ENCODE results near the gene ZNF385C.
"Not testable (repeated sequence)": the region's sequence is repeated elsewhere in the genome, so short reads cannot be mapped to it uniquely, and the experiment has no call there.

Gene ZNF385C

DNA sequence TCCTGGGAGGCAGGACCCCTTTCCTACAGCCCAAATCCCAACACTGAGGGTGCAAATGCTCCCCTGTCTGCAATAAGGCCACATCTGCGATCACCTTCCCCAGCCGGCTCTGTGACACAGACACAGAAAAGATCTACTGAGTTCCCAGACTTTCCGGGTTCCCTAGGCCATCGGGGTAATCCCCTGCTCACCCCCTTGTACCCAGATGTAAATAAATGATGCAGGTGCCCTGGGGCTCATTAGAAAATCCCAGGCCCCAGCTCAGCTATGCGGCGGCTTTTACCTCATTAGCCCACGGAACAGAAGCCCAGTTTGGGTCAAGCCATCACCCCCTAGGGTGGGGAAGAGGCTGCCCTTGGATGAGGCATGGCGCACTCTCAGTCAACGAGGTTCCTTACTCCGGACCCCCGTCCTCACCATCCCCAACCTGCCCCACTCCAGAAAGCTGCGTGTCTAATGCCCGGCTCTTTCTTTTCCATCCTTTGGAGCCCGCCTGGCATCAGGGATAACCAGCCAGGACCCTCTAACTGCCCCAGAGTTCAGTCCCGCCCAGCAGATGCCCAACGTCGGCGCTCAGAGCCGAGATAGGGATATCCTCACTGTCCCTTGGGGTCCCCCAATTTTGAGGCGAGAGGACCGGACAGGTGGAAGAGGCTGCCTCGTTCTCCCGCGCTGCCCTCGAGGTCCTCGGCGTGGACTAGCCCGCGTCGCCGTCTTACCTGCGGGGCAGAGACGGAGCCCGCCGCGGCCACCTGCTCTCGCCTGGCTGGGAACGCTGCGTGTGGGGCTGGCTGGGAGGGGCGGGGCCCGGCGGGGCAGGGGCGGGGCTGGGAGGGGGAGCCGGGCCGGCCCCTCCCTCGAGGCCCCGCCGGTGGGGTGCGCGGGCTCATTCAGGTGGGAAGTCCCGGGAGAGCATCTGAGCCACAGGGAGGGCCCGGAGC is at the start of gene ZNF385C:
Gene ZNF385C, minus strand, starts transcription at position 783 of the 941 bp plus-strand sequence. CDS start 35,417 bp downstream, outside the sequence.
- H3K4me3 ChIP-seq (ENCODE audit: low read depth, low read length) = no peak within 1 kb of the TSS
- TF ChIP-seq CTCF (conservative IDR thresholded peaks at IDR 0.05; ENCODE audit: low read depth, low read length) = no peak
- no peak for DNase-seq (ENCODE audit: low read depth)

DNA sequence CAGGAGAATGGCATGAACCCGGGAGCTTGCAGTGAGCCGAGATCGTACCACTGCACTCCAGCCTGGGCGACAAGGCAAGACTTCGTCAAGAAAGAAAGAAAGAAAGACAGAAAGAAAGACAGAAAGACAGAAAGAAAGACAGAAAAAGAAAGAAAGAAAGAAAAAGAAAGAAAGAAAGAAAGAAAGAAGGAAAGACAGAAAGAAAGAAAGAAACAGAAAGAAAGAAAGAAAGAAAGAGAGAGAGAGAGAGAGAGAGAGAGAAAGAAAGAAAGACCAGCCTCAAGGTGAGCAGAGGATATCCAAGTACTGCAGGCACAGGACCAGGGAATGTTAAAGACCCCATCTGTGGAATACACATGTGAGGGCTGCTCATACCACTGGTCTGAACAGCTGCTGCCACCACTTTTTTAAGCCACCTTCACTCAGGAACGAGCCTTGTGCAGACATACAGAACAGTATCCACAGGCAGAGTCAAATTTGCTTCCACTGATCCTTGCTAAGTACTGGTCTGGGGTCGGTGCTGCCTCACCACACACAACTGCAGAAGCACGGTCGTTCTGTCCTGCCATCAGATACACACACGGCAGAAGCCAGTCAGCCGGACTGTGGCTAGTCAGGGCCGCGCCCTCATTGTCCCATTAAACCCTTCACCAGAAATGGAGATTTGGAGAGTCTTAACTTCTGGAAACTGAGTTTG is 48.8 kb upstream of the ZNF385C start:
- no peak for TF ChIP-seq CTCF (conservative IDR thresholded peaks at IDR 0.05; ENCODE audit: low read depth, low read length)
- DNase-seq (ENCODE audit: low read depth) = no peak
- no peak overlapping the region for H3K4me3 ChIP-seq (ENCODE audit: low read depth, low read length)

DNA sequence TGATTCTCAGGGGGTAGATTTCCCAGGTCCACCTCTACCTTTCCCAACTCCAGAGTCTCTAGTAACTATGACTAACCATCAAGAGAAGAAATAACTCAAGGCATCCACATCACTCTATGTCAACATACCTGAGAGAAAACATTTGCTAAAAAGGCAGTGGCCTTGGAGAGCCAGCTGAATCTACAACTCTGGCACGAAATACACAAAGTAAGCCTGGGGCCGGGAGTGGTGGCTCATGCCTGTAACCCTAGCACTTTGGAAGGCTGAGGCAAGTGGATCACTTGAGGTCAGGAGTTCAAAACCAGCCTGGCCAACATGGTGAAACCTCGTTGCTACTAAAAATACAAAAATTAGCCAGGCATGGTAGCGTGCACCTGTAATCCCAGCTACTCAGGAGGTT is 44.9 kb upstream of the ZNF385C start:
- not testable (repeated sequence) for H3K4me3 ChIP-seq (ENCODE audit: low read depth, low read length); DNase-seq (ENCODE audit: low read depth)

GRCh38 chr17:42142371-42142896 is 44.2 kb upstream of the ZNF385C start:
- peak; percentile 51 for DNase-seq (ENCODE audit: low read depth)
- no peak overlapping the region for H3K4me3 ChIP-seq (ENCODE audit: low read depth, low read length)

GRCh38 chr17:42141382-42141781 is 43.1 kb upstream of the ZNF385C start:
- DNase-seq (ENCODE audit: low read depth) = no peak
- H3K4me3 ChIP-seq (ENCODE audit: low read depth, low read length) = no peak overlapping the region
- no peak for TF ChIP-seq CTCF (conservative IDR thresholded peaks at IDR 0.05; ENCODE audit: low read depth, low read length)

More at GRCh38 chr17:42142371-42142896, 44.2 kb upstream of the ZNF385C start:
- TF ChIP-seq CTCF (conservative IDR thresholded peaks at IDR 0.05; ENCODE audit: low read depth, low read length) = no peak

DNA sequence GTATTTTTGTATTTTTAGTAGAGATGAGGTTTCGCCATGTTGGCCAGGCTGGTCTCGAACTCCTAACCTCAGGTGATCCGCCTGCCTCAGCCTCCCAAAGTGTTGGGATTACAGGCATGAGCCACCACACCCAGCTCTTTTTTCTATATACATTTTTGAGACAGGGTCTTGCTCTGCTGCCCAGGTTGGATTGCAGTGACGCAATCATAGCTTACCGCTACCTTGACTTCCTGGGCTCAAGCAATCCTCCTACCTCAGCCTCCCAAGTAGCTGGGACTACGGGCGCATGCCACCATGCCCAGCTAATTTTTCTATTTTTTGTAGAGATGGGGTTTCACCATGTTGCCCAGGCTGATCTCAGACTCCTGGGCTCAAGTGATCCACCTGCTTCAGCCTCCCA is 42.4 kb upstream of the ZNF385C start:
- not testable (repeated sequence) for DNase-seq (ENCODE audit: low read depth); H3K4me3 ChIP-seq (ENCODE audit: low read depth, low read length)

DNA sequence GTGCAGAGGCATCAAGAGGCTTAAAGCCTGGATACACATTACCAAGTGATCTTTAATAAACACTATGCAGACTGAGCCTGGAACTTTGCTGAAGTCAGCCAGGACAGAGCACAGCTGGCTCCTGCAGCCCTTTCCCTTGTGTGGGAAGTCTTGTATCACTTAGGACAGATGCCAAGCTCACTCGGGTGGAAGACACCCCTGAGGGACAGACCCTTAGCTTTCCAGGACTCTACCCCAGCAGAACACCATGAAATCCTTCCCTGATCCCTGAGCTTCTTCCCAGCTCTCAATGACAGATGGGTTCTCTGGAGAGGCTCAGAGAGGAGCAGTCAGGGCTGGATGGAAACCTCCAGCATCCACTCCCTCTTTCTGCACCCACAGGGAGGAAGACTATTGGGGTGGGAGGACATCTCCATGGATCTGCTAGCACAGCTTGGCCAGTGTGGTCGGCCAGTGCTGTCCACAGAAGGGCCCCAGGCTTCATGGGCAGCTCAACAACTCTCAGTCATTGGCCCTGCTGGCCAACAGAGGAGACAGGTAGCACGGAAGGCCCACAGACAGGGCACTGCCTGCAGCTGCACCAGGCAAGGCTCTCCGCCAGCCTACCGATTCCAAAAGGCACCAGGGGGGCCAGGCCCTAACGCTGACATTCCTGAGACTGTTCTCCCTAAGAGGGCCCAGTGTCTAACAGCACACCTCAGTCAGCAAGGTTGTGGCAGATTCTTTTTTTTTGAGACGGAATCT is 40.6 kb upstream of the ZNF385C start:
- TF ChIP-seq CTCF (conservative IDR thresholded peaks at IDR 0.05; ENCODE audit: low read depth, low read length) = no peak
- no peak overlapping the region for H3K4me3 ChIP-seq (ENCODE audit: low read depth, low read length)
- no peak for DNase-seq (ENCODE audit: low read depth)

All from choroid plexus epithelial cell (primary cell).